NCI-H128 (cell line): Measurements from ENCODE around the gene SLC22A1.
"Not testable (repeated sequence)": the region's sequence is repeated elsewhere in the genome, so short reads cannot be mapped to it uniquely, and the experiment has no call there.

Experiments
- DNase-seq: peaks from one replicate; lab custom pipeline; 2025; ENCODE audit not compliant: unreplicated experiment; lab: John Stamatoyannopoulos, UW

SLC22A1 gene

GRCh38 chr6:160093061-160093460 lies 28.6 kb upstream of the SLC22A1 start:
- DNase-seq = no peak

GRCh38 chr6:160093946-160094345 lies 27.7 kb upstream of the SLC22A1 start:
- DNase-seq = no peak

GRCh38 chr6:160095146-160095845 lies 26.3 kb upstream of the SLC22A1 start:
- no peak for DNase-seq

- no peak for DNase-seq
Observed at GRCh38 chr6:160101277-160102205, 20.1 kb upstream of the SLC22A1 start.

GRCh38 chr6:160102399-160102798 lies 19.2 kb upstream of the SLC22A1 start:
- no peak for DNase-seq

- DNase-seq = no peak
Observed at GRCh38 chr6:160102956-160103824, 18.4 kb upstream of the SLC22A1 start.

- no peak for DNase-seq
Observed at GRCh38 chr6:160103825-160104100, 17.9 kb upstream of the SLC22A1 start.

- no peak for DNase-seq
Observed at GRCh38 chr6:160104821-160105517, 16.6 kb upstream of the SLC22A1 start.

GRCh38 chr6:160106010-160106409 lies 15.6 kb upstream of the SLC22A1 start:
- no peak for DNase-seq

- DNase-seq = no peak
Observed at GRCh38 chr6:160106701-160107100, 14.9 kb upstream of the SLC22A1 start.

- no peak for DNase-seq
Observed at GRCh38 chr6:160108077-160108476, 13.5 kb upstream of the SLC22A1 start.

GRCh38 chr6:160110586-160111123 lies 11.0 kb upstream of the SLC22A1 start:
- no peak for DNase-seq

- DNase-seq = no peak
Observed at GRCh38 chr6:160111806-160112205, 9.8 kb upstream of the SLC22A1 start.

- DNase-seq = no peak
Observed at GRCh38 chr6:160112628-160113299, 8.9 kb upstream of the SLC22A1 start.

- not testable (repeated sequence) for DNase-seq
Observed at GRCh38 chr6:160114536-160114935, 7.1 kb upstream of the SLC22A1 start.

GRCh38 chr6:160115421-160115820 lies 6.2 kb upstream of the SLC22A1 start:
- DNase-seq = no peak

GRCh38 chr6:160116411-160116810 lies 5.2 kb upstream of the SLC22A1 start:
- no peak for DNase-seq

- DNase-seq = no peak
Observed at GRCh38 chr6:160117137-160117536, 4.5 kb upstream of the SLC22A1 start.

GRCh38 chr6:160118620-160119229 lies 2.9 kb upstream of the SLC22A1 start:
- no peak for DNase-seq

- DNase-seq = no peak
Observed at GRCh38 chr6:160120087-160120486, 1.5 kb upstream of the SLC22A1 start.
